ENCODE data around the gene COL4A2. TPM values are rescaled to one million over a fixed set of nuclear protein-coding genes. Genes with fewer than 3 reads are reported as not detected.

COL4A2 gene
- total and polyA plus RNA-seq, 11 donors: 92.4 to 377 (median 166) TPM

DNA sequence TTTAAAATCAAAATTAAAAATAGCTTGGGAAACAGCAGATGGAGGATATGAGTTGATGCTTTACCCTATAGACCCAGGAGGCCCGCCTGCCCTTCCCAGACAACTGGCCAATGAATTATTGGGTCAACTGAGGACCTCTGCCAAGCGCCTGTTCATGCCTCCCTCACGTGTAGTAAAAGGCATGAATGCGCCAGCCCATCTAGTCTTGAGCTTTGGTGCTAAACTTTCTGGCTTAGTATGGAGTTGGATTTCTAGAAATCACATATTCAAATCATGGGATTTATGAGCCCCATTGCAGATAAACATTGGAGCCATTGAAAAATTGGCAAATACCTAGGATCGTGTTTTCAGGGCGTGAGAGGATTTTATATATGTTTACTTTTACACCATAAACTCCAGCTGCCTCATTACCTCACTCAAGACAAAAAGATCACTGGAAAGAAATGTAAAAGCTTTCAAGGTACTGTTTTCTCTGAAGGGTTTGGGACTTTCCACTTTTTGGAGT lies 47.1 kb downstream of the COL4A2 start:
- Histone ChIP-seq H3K36me3 (peaks cover 0 to 22% (median 16%) of the 10 kb centered on the region in 9 donors), H3K4me3 (no peak overlapping the region), H3K27ac (peak overlapping the region in 1 of 12 donors; percentile 95), H3K4me1 (peaks cover 3 to 55% (median 22%) of the 10 kb centered on the region in 12 donors), H3K27me3 (no peaks in the 10 kb centered on the region), H3K9me3 (no peaks in the 10 kb centered on the region)
- no peak for TF ChIP-seq POLR2A (IDR thresholded peaks at IDR 0.05)
- TF ChIP-seq, protein P1, sequence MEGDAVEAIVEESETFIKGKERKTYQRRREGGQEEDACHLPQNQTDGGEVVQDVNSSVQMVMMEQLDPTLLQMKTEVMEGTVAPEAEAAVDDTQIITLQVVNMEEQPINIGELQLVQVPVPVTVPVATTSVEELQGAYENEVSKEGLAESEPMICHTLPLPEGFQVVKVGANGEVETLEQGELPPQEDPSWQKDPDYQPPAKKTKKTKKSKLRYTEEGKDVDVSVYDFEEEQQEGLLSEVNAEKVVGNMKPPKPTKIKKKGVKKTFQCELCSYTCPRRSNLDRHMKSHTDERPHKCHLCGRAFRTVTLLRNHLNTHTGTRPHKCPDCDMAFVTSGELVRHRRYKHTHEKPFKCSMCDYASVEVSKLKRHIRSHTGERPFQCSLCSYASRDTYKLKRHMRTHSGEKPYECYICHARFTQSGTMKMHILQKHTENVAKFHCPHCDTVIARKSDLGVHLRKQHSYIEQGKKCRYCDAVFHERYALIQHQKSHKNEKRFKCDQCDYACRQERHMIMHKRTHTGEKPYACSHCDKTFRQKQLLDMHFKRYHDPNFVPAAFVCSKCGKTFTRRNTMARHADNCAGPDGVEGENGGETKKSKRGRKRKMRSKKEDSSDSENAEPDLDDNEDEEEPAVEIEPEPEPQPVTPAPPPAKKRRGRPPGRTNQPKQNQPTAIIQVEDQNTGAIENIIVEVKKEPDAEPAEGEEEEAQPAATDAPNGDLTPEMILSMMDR (IDR thresholded peaks at IDR 0.05): no peak
- 79 to 84% (median 81%) methylated on average over 6 of the region's 6 CpGs for WGBS, 4 donors
- ATAC-seq: no peak
- intact Hi-C loops (cut with DNase I): no loop called here
- DNase-seq: no peak

DNA sequence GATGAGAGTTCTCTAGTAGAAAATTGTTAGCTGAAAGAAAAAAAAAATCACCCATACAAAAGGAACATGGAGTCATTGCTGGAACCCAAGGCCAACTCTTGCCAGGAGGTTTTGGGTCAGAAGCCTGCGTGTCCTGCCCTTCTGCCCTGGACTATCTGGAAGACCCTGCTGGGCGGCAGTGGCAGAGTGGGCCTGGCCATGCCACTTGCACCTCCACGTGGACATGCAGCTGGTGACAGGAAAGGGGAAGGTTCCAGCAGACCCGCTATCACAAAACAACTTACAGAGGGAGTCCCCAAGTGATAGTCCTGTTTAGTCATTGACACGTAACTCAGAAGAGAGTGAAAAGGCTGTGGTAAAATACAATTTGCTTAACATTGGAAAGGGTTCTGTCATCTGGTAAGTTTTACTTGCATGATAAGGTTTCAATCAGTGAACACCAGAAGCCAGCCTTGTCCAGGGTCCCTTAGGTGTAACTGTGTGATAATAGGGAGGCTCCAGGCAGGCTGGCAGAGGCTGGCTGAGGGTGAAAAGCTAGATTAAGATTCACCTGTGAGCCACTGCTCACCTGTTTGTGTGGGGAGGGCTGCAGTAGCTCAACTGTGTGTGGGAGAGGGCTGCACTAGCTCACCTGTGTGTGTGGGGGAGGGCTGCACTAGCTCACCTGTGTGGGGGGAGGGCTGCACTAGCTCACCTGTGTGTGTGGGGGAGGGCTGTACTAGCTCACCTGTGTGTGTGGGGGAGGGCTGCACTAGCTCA lies 47.8 kb downstream of the COL4A2 start:
- H3K27ac ChIP-seq: peak overlapping the region in 1 of 12 donors; percentile 95
- DNase-seq (no peak), ATAC-seq (no peak)
- peaks cover 0 to 24% (median 16%) of the 10 kb centered on the region in 9 donors for H3K36me3 ChIP-seq
- TF ChIP-seq POLR2A (IDR thresholded peaks at IDR 0.05): no peak
- no peaks in the 10 kb centered on the region for H3K27me3 ChIP-seq
- WGBS, 4 donors: 54 to 71% (median 59%) methylated on average over 5 of the region's 5 CpGs
- no peak overlapping the region for H3K4me3 ChIP-seq
- intact Hi-C loops (cut with DNase I): no loop called here
- H3K9me3 ChIP-seq: no peaks in the 10 kb centered on the region
- peaks cover 0 to 55% (median 22%) of the 10 kb centered on the region in 12 donors for H3K4me1 ChIP-seq

DNA sequence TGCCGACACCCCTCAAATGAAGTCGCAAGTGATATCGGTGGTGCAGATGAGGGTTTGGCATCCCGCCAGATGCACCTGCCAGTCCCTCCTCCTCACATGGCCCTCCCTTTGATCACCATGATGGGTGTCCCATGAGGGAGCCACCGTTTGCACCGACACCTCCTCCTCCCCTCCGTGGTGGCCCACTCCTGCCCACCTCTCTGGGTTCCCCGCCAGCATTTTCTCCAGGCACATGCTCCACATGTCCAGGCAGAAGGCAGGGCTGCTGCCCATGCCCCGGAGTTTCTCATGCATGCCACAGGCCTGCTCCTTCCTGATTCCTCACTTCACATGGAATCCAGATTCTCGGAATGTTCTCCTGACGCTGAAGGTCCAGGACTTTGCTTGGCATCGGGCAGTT lies 49.3 kb downstream of the COL4A2 start:
- intact Hi-C loops (cut with DNase I): no loop called here
- Histone ChIP-seq H3K9me3 (no peaks in the 10 kb centered on the region), H3K27me3 (no peaks in the 10 kb centered on the region), H3K4me1 (peaks cover 6 to 55% (median 27%) of the 10 kb centered on the region in 12 donors), H3K27ac (peak overlapping the region in 1 of 12 donors; percentile 95), H3K4me3 (no peak overlapping the region), H3K36me3 (peaks cover 0 to 24% (median 16%) of the 10 kb centered on the region in 9 donors)
- TF ChIP-seq, protein P1 (IDR thresholded peaks at IDR 0.05): no peak
- no peak for TF ChIP-seq POLR2A (IDR thresholded peaks at IDR 0.05)
- ATAC-seq: no peak
- 59 to 84% (median 64%) methylated on average over 12 of the region's 12 CpGs for WGBS, 4 donors
- no peak for DNase-seq

DNA sequence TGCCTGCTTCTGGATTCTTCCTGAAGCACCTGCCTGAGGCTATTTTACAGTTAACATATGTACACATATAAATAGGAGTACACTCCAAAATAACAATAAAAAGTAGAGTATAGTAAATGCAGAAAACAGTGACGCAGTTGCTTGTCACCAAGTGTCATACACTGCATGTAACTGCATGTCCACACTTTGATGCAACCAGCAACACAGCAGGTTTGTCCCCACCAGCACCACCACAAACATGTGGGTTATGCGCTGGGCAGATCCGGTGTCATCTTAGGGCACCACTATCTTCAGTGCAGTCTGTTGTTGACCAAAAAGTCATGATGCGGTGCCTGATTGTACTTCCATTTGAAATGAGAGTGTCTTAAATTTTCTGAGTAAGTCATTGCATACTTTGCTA lies 51.3 kb downstream of the COL4A2 start:
- intact Hi-C loops (cut with DNase I): no loop called here
- H3K27ac ChIP-seq: peak overlapping the region in 1 of 12 donors; percentile 95
- no peak for DNase-seq
- 94 to 97% (median 95%) methylated on average over 4 of the region's 4 CpGs for WGBS, 4 donors
- no peak for ATAC-seq
- H3K4me3 ChIP-seq: no peak overlapping the region
- H3K9me3 ChIP-seq: no peaks in the 10 kb centered on the region
- no peaks in the 10 kb centered on the region for H3K27me3 ChIP-seq
- TF ChIP-seq, protein P1 (IDR thresholded peaks at IDR 0.05): no peak
- peaks cover 6 to 57% (median 36%) of the 10 kb centered on the region in 12 donors for H3K4me1 ChIP-seq
- peaks cover 0 to 28% (median 18%) of the 10 kb centered on the region in 9 donors for H3K36me3 ChIP-seq
